ENCODE data around the gene SELENBP1. TPM values are rescaled to one million over a fixed set of nuclear protein-coding genes. Genes with fewer than 3 reads are reported as not detected.

The SELENBP1 gene
- total RNA-seq, 1 experiment from 2014 or later = 11.6 TPM

DNA sequence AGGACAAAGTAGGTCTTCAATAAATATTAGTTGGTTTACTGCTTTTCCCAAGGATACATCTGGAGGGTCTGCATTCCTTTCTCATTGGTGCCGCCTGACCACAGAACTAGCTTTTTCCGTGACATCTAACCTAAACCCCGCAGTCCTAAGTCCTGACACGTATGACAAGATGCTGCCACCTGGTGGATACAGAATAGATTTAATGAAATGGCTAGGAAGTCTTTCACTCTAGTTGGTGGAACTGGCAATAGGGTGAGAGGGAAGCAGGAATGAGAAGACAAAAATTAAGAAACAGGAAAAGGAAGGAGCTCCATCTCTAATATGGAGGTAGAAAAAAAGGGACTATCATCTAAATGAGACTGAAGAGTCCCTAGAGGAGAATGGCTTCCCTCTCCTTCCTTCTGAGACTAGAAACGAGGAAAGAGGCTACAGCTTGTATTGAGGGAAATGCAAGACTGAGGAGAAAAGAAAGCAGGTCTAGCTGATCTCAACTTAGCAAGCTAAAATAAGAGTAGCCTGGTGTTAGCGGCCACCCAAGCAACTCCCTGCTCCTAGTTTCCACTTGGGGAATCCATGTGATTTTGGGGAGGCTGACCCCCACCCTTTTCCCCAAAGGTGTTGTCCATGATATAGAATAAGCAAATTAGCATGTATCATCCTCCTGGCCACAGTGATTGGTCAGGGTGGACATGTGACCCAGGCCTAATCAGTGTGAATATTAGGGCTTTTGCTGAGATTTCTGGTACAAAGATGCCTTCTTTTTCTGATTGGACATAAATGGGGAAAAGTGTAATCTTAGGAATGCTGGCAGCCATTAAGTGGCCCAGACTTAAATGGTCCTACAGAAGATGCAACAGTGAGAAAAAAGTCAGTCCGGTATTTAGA is 31.4 kb downstream of the SELENBP1 start:
- ChIA-PET CTCF (interaction anchor here (0.5 to 11.3 kb wide), 59 partner anchors 8 to 1003 kb away, joined by 3 to 566 read pairs (median 5); partner anchors contain the start of genes PI4KB, PSMB4, PSMD4 and SELENBP1), POLR2A (interaction anchor here (0.6 to 6.1 kb wide), 22 partner anchors 11 to 176 kb away, joined by 3 to 102 read pairs (median 4); partner anchors contain the start of genes LYSMD1, PI4KB, PIP5K1A and PSMB4)
- H3K4me1 Mint-ChIP-seq (ENCODE audit: insufficient read depth, unreplicated experiment) = peaks cover 11% of the 10 kb centered on the region
- no peak overlapping the region for H3K4me3 Mint-ChIP-seq (ENCODE audit: unreplicated experiment)
- BruUV-seq (replicated peaks) = no TSS peak
- no peaks in the 10 kb centered on the region for H3K27me3 Mint-ChIP-seq (ENCODE audit: insufficient read depth, unreplicated experiment)
- TF ChIP-seq, protein P1, sequence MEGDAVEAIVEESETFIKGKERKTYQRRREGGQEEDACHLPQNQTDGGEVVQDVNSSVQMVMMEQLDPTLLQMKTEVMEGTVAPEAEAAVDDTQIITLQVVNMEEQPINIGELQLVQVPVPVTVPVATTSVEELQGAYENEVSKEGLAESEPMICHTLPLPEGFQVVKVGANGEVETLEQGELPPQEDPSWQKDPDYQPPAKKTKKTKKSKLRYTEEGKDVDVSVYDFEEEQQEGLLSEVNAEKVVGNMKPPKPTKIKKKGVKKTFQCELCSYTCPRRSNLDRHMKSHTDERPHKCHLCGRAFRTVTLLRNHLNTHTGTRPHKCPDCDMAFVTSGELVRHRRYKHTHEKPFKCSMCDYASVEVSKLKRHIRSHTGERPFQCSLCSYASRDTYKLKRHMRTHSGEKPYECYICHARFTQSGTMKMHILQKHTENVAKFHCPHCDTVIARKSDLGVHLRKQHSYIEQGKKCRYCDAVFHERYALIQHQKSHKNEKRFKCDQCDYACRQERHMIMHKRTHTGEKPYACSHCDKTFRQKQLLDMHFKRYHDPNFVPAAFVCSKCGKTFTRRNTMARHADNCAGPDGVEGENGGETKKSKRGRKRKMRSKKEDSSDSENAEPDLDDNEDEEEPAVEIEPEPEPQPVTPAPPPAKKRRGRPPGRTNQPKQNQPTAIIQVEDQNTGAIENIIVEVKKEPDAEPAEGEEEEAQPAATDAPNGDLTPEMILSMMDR (IDR thresholded peaks at IDR 0.05; ENCODE audit: unreplicated experiment) = peak; percentile 74
- intact Hi-C loops (cut with micrococcal nuclease) = loop anchor here (1.0 kb wide), 7 partner anchors 13 to 394 kb away; partner anchors contain the start of genes PSMB4 and PSMD4
- DNase-seq (ENCODE audit: unreplicated experiment) = peak; percentile 94
- H3K27ac Mint-ChIP-seq (ENCODE audit: low read depth, unreplicated experiment) = no peak overlapping the region
- peaks cover 10% of the 10 kb centered on the region for H3K36me3 Mint-ChIP-seq (ENCODE audit: insufficient read depth, unreplicated experiment)
- H3K9me3 Mint-ChIP-seq (ENCODE audit: unreplicated experiment) = no peaks in the 10 kb centered on the region

DNA sequence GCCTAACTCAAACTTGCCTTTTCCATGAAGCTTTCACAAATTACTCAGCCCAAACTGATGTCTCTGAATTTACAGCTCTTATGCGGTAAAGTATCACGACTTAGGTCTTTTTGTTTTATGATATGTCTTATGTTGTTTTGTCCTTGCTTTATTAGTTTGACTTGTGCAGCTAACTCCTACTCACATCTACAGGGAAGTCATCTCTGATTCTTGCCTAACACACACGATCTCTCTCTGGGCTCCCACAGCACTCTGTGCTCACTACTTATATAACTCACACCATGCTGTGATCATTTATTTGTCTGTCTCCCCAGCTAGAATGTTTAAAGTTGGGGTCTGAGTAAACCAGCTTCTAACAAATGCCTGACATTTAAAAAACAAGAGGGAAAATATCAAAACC is 35.9 kb downstream of the SELENBP1 start:
- Mint-ChIP-seq H3K4me1 (ENCODE audit: insufficient read depth, unreplicated experiment) (peaks cover 6% of the 10 kb centered on the region), H3K4me3 (ENCODE audit: unreplicated experiment) (no peak overlapping the region), H3K9me3 (ENCODE audit: unreplicated experiment) (no peaks in the 10 kb centered on the region), H3K27me3 (ENCODE audit: insufficient read depth, unreplicated experiment) (no peaks in the 10 kb centered on the region), H3K27ac (ENCODE audit: low read depth, unreplicated experiment) (no peak overlapping the region), H3K36me3 (ENCODE audit: insufficient read depth, unreplicated experiment) (no peaks in the 10 kb centered on the region)
- DNase-seq (ENCODE audit: unreplicated experiment) = no peak
- intact Hi-C loops (cut with micrococcal nuclease) = no loop called here
- CTCF ChIA-PET = interaction anchor here (0.6 to 11.3 kb wide), 6 partner anchors 10 to 138 kb away, joined by 3 to 566 read pairs (median 54); partner anchors contain the start of gene PI4KB
- POLR2A ChIA-PET = interaction anchor here (0.6 to 6.1 kb wide), 8 partner anchors 9 to 36 kb away, joined by 3 to 102 read pairs (median 4); partner anchors contain the start of genes PI4KB and RFX5
- no TSS peak for BruUV-seq (replicated peaks)
- TF ChIP-seq, protein P1 (IDR thresholded peaks at IDR 0.05; ENCODE audit: unreplicated experiment) = no peak

DNA sequence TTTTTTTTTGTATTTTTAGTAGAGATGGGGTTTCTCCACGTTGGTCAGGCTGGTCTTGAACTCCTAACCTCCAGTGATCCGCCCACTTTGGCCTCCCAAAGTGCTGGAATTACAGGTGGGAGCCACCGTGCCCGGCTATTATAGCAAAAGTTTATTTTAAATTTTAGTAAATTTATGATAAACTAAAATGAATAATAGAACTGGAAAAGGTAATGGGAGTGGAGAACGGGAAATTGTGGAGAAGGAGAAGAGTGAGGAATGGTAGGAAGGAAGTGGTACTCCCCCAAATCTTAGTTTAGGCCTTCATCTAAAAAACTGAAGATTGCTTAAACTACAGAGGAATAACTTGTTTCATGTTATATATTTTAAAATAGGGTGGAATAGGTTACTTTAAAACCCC is 37.7 kb downstream of the SELENBP1 start:
- H3K4me1 Mint-ChIP-seq (ENCODE audit: insufficient read depth, unreplicated experiment) = no peaks in the 10 kb centered on the region
- TF ChIP-seq, protein P1 (IDR thresholded peaks at IDR 0.05; ENCODE audit: unreplicated experiment) = no peak
- ChIA-PET CTCF (interaction anchor here (1.5 to 11.3 kb wide), 3 partner anchors 9 to 34 kb away, joined by 3 to 566 read pairs (median 10); no protein-coding TSS in a partner anchor), POLR2A (interaction anchor here (1.2 kb wide), 1 partner anchor 34 kb away, joined by 3 read pairs; no protein-coding TSS in a partner anchor)
- no peak overlapping the region for H3K27ac Mint-ChIP-seq (ENCODE audit: low read depth, unreplicated experiment)
- H3K27me3 Mint-ChIP-seq (ENCODE audit: insufficient read depth, unreplicated experiment) = no peaks in the 10 kb centered on the region
- BruUV-seq (replicated peaks) = no TSS peak
- H3K4me3 Mint-ChIP-seq (ENCODE audit: unreplicated experiment) = no peak overlapping the region
- no peak for DNase-seq (ENCODE audit: unreplicated experiment)
- no peaks in the 10 kb centered on the region for H3K36me3 Mint-ChIP-seq (ENCODE audit: insufficient read depth, unreplicated experiment)
- no peaks in the 10 kb centered on the region for H3K9me3 Mint-ChIP-seq (ENCODE audit: unreplicated experiment)
- intact Hi-C loops (cut with micrococcal nuclease) = no loop called here

All from MCF 10A (cell line).